GM21528 (cell line): ENCODE data around the gene HOXC4.

Experiments used
- ATAC-seq: cut with Tn5 transposase; IDR thresholded peaks from one replicate; pipeline ENCODE4 v1.9.1; 2021; ENCODE audit warnings: mild to moderate bottlenecking, moderate library complexity; ENCODE audit not compliant: unreplicated experiment, low FRiP score

The HOXC4 gene

GRCh38 chr12:54027442-54027786, 26.2 kb upstream of the HOXC4 start:
- no peak for ATAC-seq

GRCh38 chr12:54028314-54029201, 25.1 kb upstream of the HOXC4 start, which contains the start of gene HOXC6:
Gene HOXC6 (plus strand): TSS chr12:54028440. CDS start chr12:54028522, 82 bp downstream.
- no peak for ATAC-seq

- no peak for ATAC-seq
These were observed 23.9 kb upstream of the HOXC4 start for GRCh38 chr12:54029529-54030441.

- no peak for ATAC-seq
These were observed 23.2 kb upstream of the HOXC4 start for GRCh38 chr12:54030442-54030801.

GRCh38 chr12:54030889-54031471, 22.7 kb upstream of the HOXC4 start:
- ATAC-seq, result no peak

- no peak for ATAC-seq
These were observed 22.2 kb upstream of the HOXC4 start for GRCh38 chr12:54031480-54031879.

- no peak for ATAC-seq
These were observed 21.5 kb upstream of the HOXC4 start for GRCh38 chr12:54032086-54032619.

GRCh38 chr12:54032627-54033100, 21.0 kb upstream of the HOXC4 start, which contains the start of gene HOXC5:
Gene HOXC5 (plus strand): TSS chr12:54033050. CDS start chr12:54033123, 73 bp downstream.
- ATAC-seq, result no peak

GRCh38 chr12:54033106-54033979, 20.3 kb upstream of the HOXC4 start:
- no peak for ATAC-seq

GRCh38 chr12:54033980-54034784, 19.5 kb upstream of the HOXC4 start:
- ATAC-seq, result no peak

- no peak for ATAC-seq
These were observed 18.8 kb upstream of the HOXC4 start for GRCh38 chr12:54034785-54035310.

GRCh38 chr12:54035568-54036264, 17.9 kb upstream of the HOXC4 start:
- no peak for ATAC-seq

GRCh38 chr12:54036620-54037359, 16.8 kb upstream of the HOXC4 start:
- ATAC-seq, result no peak

GRCh38 chr12:54037360-54038283, 16.0 kb upstream of the HOXC4 start:
- no peak for ATAC-seq

GRCh38 chr12:54038284-54038870, 15.3 kb upstream of the HOXC4 start:
- no peak for ATAC-seq
